Hematopoietic multipotent progenitor cell treated with erythropoietin and hydrocortisone succinate and interleukin-3 and kit ligand, for 8 days (in vitro differentiated cells): Measurements from ENCODE around the gene ZBTB25.
"Not testable (repeated sequence)": the region's sequence is repeated elsewhere in the genome, so short reads cannot be mapped to it uniquely, and the experiment has no call there.

Source experiments
- DNase-seq: peaks from one replicate; pipeline ENCODE4 v3.0.0-alpha.2; 2015

Gene ZBTB25, protein sequence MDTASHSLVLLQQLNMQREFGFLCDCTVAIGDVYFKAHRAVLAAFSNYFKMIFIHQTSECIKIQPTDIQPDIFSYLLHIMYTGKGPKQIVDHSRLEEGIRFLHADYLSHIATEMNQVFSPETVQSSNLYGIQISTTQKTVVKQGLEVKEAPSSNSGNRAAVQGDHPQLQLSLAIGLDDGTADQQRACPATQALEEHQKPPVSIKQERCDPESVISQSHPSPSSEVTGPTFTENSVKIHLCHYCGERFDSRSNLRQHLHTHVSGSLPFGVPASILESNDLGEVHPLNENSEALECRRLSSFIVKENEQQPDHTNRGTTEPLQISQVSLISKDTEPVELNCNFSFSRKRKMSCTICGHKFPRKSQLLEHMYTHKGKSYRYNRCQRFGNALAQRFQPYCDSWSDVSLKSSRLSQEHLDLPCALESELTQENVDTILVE

DNA sequence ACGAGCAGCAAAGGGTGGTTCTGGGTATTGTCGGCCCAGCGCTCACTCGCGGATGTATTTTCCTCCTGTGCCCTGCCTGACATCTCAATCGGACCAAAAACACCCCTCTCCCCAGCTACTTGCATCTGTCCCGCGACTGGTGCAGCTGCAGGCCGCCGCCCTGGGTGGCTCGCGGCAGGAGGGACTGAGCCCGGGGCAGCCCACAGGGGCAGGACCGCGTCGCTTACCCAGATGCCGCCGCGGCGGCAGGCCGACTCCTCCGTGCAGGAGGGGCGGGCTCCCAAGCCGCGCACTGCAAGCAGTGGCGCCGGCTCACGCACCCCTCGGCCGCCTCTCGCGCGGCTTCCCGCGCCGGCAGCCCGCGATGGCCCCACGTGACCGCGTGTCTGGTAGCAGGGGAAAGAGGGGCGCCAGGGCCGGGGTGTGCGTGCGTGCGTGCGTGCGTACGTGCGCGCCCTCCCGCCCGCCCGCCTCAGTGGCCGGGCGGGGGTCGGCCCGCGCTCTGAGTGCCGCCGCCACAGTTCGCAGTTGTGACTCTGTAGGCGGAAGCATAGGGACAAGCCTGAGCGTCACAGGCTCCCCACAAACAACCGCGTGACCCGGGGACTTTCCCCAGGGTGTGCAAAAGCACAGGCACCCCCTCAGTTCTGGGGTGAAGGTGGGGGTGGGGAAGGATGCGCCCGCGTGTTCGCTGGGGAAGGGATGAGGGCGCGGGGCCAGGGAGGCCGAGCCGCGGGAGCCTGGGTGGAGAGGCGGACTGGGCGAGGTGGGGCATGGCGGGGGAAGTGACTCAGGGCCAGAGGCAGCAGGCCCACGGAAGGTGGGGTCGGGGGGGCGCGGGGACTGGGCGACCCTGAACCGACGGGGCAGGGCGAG, at the start of gene ZBTB25:
Gene ZBTB25 (minus strand): TSS at position 405 of the 876 bp plus-strand sequence. CDS start 13,305 bp downstream, outside the sequence.
- DNase-seq: peak; percentile 90

DNA sequence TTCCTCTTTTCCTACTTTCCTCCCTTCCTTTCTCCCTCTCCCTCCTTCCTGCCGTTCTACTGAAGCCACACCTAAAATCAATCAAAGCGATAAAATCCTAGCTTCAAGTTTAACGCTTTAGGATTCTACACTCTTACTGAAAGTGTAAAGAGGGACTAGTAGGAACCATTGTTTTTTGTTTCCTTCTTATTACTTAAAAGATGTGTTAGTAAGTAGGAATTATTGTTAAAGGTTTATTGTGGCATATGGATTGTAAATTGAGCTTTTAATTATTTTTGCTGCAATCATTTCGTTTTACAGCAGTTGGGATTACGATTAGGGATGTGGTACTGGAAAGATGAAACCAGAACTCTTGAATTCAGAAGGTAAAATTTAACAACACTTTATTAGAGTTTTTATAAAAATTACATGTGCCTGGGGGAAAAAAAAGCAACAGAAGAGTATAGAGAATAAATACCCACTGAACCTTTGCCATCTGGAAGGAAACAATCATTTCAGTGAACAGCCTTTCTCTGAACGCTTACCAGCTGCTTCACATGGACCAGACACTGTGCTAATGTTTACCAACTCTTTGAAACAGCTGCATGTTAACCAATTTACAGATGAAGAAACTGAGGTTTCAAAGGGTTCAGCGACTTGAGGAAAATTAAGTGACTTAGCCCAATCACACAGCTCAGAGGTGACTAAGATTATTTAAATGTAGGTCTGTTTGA, 47.1 kb upstream of the ZBTB25 start:
- no peak for DNase-seq

DNA sequence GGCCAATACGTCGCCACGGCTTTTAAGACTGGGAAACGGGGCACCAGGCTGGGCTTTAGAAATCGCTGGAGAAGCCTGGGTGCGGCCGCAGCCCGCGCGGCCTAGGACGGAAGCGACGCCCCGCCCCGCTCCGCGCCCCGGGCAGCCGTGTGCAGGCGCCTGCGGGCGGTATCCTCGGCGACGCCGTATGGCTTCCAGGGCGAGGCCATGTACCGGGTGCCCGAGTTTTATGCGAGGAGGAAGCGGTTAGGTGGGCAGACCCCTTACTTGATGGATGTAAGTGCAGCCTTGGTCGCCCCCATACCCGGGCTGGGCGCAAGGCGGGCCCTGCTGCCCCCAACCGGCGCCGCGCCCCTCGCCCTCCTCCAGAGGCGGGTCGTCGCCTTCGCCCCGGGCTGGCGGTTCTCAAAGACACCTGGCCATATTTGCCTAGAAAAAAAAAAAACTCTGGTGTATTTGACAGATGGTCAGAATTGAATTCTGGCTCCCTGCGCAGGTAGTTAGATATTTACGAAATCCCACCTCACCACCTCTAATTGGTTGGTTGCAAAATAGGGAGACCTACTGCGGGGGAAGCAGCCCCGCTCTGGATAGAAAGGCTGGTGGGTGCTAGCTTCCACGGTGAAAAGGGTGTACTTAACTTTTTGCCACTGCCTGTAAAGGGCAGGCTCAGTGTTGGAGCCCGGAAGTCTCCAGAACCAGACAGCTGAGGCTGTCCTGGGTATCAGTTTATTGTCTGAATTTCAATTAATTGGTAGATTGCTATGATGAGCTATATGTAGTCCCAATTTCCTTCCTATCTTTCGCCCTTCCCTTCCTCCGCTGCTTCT, 46.4 kb upstream of the ZBTB25 start, which contains the start of gene PPP1R36:
Gene PPP1R36 (plus strand): TSS at position 171 of the 830 bp plus-strand sequence. CDS start 37 bp downstream, at position 208.
- peak; percentile 48 for DNase-seq

DNA sequence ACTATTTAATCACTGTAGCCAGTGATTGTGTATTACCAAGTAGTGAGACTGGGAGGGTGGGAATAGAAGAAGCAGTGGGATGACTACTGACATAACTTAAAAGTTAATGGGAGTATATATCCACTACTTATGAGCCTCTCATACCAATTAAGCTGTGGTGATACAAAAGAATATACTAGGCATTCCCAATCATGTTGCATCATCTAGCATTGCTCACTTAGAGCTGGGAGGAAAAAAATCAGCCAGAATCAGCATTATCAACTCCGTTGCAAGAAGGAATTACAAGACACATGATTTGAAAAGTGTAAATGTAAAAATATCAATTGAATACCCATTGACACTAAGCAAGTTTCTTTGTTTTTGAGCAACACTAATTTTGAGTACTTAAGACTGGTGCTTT, 45.4 kb upstream of the ZBTB25 start:
- DNase-seq: no peak

DNA sequence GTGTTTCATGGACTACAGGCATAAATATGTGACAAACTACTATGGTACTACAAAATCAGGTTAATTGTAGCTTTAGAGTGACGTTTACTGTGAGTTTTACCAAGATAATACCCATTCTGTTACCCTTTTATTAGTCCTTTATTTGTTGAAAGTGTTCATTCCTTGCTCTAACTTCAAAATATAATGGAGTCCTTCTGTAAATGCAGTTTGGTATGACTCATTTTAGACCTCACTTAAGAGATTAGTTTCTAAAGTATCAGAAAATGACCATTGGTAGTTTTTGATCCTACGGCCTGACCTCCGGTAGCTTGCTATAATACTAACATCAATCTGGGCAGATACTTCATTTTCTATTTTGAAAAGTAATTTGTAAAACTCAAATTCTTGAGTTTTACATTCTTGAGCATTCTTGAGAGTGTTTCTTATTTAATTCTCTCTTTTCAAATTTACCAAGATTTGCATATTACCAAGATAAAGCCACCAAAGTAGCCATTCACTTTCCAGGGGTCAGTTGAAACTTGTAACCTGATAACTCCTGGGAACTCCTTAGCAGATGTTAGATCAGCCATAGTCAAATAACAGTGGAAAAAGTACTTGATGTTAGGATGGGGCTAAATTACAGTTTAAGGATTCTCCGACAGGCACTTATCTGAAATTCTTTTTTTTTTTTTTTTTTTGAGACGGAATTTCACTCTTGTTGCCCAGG, 41.1 kb upstream of the ZBTB25 start:
- DNase-seq: no peak

DNA sequence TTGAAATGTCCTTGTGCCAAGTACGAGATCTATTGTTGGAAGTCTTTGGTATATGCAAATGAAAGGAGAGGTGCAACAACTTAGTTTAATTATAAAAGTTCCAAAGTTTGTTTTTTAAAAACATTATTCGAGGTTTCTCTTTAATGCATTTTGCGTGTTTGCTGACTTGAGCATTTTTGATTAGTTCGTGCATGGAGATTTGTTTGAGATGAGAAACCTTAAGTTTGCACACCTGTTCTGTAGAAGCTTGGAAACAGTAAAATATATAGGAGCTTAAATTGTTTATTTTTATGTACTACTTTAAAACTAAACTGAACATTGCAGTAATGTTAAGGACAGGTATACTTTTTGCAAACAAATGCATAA, 39.2 kb upstream of the ZBTB25 start:
- no peak for DNase-seq

DNA sequence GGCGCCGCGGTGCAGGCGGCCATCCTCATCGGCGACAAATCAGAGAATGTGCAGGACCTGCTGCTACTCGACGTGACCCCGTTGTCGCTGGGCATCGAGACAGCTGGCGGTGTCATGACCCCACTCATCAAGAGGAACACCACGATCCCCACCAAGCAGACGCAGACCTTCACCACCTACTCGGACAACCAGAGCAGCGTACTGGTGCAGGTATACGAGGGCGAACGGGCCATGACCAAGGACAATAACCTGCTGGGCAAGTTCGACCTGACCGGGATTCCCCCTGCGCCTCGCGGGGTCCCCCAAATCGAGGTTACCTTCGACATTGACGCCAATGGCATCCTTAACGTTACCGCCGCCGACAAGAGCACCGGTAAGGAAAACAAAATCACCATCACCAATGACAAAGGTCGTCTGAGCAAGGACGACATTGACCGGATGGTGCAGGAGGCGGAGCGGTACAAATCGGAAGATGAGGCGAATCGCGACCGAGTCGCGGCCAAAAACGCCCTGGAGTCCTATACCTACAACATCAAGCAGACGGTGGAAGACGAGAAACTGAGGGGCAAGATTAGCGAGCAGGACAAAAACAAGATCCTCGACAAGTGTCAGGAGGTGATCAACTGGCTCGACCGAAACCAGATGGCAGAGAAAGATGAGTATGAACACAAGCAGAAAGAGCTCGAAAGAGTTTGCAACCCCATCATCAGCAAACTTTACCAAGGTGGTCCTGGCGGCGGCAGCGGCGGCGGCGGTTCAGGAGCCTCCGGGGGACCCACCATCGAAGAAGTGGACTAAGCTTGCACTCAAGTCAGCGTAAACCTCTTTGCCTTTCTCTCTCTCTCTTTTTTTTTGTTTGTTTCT, 38.6 kb upstream of the ZBTB25 start:
- no peak for DNase-seq

DNA sequence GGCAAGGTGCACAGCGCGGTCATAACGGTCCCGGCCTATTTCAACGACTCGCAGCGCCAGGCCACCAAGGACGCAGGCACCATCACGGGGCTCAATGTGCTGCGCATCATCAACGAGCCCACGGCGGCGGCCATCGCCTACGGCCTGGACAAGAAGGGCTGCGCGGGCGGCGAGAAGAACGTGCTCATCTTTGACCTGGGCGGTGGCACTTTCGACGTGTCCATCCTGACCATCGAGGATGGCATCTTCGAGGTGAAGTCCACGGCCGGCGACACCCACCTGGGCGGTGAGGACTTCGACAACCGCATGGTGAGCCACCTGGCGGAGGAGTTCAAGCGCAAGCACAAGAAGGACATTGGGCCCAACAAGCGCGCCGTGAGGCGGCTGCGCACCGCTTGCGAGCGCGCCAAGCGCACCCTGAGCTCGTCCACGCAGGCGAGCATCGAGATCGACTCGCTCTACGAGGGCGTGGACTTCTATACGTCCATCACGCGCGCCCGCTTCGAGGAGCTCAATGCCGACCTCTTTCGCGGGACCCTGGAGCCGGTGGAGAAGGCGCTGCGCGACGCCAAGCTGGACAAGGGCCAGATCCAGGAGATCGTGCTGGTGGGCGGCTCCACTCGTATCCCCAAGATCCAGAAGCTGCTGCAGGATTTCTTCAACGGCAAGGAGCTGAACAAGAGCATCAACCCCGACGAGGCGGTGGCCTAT, 37.8 kb upstream of the ZBTB25 start:
- DNase-seq: no peak

DNA sequence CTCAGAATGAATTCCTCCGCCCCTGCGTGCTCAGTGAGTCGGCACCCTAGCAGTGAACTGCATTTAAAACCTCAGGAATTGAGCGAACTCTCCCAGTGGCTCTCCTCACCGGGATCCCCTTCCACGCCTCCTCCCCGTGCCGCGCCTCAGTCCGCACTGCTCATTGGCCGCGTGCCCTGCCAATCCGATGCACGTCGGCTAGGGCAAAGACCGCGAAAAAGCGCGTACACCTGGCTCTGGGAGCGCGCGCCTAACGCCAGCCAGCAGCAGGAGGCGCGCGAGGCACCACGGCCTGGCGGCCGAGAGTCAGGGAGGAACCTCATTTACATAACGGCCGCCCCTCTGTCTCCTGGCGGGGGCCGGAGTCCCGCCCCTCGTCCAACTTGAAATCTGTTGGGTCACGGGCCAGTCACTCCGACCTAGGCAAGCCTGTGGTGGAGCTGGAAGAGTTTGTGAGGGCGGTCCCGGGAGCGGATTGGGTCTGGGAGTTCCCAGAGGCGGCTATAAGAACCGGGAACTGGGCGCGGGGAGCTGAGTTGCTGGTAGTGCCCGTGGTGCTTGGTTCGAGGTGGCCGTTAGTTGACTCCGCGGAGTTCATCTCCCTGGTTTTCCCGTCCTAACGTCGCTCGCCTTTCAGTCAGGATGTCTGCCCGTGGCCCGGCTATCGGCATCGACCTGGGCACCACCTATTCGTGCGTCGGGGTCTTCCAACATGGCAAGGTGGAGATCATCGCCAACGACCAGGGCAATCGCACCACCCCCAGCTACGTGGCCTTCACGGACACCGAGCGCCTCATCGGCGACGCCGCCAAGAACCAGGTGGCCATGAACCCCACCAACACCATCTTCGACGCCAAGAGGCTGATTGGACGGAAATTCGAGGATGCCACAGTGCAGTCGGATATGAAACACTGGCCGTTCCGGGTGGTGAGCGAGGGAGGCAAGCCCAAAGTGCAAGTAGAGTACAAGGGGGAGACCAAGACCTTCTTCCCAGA, 36.9 kb upstream of the ZBTB25 start, which contains the start of gene HSPA2:
Gene HSPA2 (plus strand): TSS at position 534 of the 995 bp plus-strand sequence. CDS start 109 bp downstream, at position 643.
- peak; percentile 98 for DNase-seq

DNA sequence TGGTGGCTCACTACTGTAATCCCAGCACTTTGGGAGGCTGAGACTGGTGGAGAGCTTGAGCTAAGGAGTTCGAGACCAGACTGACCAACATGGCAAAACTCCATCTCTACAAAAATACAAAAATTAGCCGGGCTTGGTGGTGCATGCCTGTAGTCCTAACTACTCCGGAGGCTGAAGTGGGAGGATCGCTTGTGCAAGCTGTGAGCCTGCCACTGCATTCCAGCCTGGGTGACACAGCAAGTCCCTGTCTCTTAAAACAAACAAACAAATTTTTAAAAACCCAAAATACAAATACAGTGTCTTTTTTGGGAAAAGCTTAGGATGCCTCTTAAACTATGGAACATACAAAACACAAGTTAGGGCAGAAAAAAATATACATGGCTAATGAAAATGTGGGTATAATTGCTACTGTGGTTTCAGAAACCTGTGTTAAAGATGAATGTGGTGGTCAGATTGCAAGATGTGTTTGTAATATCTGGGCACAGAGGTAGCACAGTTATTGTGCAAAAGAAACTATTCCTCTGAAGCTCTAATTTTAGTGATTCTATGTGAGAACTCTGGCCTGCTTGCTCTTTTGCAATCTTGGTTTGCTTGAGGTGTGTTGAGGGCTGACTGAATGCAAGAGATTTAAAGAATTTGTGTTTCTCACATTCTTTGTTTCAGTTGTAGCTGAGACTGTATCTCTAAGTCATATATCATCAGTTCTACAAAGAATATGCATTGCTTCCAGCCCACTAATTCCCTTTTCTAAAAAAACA, 33.0 kb upstream of the ZBTB25 start:
- DNase-seq: no peak

DNA sequence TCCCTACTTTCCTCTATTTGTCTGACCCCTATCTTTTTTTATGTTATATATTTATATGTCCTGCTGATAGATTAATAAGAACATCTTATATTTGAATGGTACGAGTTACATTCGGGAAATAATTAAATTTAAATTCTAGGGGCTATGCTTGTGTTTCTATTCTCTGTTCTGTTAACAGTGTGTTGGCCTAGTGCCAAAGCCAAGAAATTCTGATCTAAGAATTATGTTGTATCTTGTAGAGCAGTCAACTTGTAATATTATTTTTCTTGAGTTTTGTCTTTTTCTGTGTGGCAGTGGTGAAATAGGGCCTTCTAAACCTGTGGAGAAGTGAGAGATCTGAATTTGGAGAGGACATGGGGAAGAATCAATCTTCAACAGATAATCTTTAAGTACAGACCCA, 27.9 kb upstream of the ZBTB25 start:
- no peak for DNase-seq

DNA sequence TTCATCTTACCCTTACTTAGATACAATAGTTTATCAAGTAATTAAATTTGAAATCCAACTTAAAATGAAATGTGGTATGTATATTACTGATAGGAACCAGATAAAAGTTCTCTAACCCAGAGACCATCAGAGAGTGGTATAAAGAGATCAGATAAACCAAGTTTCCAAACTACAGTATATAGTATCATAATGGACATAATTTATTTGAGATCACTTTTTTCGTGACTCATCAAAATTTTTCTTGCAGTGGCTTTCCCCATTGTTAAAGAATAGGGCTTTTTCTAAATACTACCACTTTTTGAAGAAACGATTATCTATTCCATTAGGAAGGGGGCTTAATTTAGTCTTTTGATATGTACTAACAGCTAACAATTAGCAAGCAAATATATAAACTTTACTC, 21.7 kb upstream of the ZBTB25 start:
- no peak for DNase-seq

DNA sequence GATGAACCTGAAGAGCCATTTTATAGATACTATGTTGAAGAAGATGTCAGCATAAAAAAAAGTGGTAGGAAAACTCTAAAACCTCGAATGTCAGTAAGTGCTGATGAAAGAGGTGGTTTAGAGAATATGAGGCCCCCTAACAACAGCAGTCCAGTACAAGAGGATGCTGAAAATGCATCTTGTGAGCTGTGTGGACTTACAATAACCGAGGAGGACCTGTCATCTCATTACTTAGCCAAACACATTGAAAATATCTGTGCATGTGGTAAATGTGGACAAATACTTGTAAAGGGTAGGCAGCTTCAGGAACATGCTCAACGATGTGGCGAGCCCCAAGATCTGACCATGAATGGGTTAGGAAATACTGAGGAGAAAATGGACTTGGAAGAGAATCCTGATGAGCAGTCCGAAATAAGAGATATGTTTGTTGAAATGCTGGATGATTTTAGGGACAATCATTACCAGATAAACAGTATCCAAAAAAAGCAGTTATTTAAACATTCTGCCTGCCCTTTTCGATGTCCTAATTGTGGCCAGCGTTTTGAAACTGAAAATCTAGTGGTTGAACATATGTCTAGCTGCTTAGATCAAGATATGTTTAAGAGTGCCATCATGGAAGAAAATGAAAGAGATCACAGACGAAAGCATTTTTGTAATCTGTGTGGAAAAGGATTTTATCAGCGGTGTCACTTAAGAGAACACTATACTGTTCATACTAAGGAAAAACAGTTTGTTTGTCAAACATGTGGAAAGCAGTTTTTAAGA, 19.1 kb upstream of the ZBTB25 start:
- DNase-seq: no peak

DNA sequence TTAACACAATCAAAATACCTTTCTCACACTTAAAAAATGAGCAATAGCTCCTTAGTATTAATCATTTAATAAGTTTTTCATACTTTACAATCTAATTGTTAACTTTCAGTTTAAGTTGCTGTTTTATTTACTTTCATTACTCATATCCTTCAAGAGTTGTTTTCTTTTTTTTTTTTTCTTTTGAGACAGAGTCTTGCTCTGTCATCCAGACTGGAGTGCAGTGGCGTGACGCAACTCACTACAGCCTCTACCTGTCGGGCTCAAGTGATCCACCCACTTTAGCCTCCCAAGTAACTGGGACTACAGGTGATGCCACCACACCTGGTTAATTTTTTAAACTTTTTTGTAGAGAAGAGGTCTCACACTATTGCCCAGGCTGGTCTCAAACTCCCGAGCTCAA, 17.1 kb upstream of the ZBTB25 start:
- DNase-seq: no peak

DNA sequence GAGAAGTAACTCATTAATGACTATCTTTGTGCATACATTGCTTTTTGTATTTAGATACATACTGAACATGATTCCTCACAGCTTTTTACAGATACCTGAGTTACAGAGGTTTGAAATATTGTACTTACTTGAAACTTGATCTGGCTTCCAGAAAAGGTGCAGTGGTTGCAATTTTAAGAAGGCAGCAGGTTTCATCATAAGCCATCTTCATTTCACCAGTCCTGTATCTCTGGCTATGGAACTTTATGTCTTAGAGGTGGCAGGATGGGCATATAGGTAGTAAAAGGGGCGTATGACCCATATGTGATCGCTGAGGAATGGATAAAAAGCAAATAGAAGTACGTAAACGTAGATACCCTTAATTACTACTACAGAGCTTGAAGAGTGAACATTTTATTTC, 14.6 kb upstream of the ZBTB25 start:
- no peak for DNase-seq

DNA sequence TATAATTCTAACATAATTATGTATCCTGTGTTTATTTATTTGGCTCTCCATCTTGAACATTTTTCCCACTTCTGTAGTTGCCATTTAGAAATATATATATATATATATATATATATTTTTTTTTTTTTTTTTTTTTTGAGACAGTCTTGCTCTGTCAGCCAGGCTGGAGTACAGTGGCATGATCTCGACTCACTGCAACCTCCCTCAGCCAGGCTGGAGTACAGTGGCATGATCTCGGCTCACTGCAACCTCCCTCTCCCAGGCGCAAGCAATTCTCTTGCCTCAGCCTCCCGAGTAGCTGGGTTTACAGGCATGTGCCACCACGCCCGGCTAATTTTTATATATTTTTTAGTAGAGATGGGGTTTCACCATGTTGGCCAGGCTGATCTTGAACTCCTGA, 14.0 kb upstream of the ZBTB25 start:
- not testable (repeated sequence) for DNase-seq

DNA sequence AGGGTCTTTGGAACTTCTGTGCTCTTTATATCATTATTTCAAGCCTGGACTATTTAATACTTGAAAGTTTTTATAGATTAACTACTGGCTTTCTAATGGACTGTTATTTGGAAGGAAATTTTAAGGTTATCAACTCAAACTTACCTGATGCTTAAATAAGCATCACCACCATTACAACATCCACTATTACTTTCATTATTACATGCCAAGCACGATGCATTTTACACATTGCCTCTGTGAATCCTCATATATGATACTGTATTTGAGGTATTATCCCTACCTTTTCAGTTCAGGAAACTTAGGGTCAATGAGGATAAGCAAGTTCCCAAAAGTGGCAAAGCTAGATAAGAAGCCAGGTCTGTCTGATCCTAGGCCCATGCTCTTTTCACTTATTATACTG, 13.3 kb upstream of the ZBTB25 start:
- no peak for DNase-seq
